NCI-H82 treated with DMSO at 0.1 percent for 48 hours (cell line): ENCODE data around the gene PODXL.
"Not testable (repeated sequence)": the region's sequence is repeated elsewhere in the genome, so short reads cannot be mapped to it uniquely, and the experiment has no call there.

Experiments used
- DNase-seq: peaks from one replicate; lab custom pipeline; 2025; ENCODE audit not compliant: unreplicated experiment; lab: John Stamatoyannopoulos, UW

PODXL gene

GRCh38 chr7:131511774-131512535, 44.5 kb downstream of the PODXL start:
- DNase-seq: no peak

DNA sequence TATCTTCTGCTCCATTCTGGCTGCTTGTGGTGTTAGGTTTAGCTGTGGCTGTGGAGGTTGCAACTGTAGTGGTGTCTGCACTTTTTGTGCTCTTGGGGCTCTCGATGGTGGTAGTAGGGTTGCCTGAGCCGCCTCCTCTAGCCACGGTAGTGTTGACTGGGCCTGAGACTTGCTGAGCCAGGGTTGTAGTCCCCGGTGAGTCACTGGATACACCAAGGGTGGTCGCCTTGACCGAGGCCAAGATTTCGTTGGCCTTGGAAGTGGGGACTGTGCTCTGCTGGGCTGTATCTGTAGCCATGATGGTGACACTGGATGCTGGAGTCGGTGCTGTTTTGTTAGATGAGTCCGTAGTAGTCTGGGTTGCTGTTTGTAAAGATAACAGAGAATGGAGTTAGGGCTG, 45.4 kb downstream of the PODXL start:
- no peak for DNase-seq

DNA sequence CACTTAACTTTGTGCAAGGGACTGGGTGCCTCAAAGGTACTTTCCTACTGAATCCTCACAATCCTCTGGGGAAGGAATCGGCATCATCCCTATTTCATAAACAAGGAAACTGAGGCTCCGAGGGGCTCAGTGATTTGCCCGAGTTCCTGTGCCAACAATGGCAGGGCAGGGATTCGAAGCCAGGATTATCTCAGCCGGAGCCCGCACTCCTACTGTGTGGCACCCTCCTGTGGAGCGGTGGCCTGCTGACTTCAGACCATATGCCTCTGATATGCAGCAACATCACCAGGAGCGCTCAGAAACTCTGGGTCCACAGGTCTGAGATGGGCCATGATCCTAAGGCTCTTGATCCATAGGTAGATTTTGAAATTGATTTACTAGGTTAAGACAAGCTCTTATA, 46.6 kb downstream of the PODXL start:
- DNase-seq: no peak

GRCh38 chr7:131508754-131509486, 47.5 kb downstream of the PODXL start:
- no peak for DNase-seq

DNA sequence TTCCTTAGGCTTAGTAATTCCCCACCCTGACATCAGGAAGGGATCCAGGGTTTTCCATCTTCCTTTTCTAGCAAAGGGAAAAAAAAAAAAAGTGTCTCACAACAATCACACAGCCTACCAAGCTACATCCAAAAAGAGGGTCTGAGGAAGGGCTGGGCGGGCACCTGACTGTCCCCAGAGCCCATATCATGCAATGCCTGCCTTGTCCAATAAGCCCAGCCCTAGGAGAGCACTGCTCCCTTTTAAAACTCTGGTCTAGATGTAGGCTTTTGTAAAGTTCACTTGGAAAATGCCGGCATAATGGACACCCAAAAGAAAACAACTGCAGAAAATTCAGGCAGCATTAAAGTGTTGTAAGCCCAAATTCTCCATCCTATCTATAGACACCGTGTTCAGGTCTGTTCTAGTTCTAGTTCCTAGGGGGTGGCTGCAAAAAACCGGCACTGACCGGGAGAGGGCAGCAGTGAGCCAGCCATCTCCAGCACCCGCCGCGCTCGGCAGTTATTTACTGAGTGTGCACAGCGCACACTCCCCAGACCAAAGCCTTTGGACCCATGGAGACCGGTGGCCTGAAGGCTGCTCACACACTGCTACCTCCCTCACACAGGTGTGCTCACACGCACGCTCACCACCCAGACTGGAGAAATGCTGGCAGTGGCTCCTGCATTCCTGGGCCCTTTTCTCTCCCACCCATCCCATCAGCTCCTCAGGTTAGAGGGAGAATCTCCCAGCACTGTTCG, 48.7 kb downstream of the PODXL start:
- DNase-seq: peak; percentile 54

- no peak for DNase-seq
Measured at GRCh38 chr7:131506597-131506996, 49.8 kb downstream of the PODXL start.

GRCh38 chr7:131505636-131506557, 50.5 kb downstream of the PODXL start:
- no peak for DNase-seq

DNA sequence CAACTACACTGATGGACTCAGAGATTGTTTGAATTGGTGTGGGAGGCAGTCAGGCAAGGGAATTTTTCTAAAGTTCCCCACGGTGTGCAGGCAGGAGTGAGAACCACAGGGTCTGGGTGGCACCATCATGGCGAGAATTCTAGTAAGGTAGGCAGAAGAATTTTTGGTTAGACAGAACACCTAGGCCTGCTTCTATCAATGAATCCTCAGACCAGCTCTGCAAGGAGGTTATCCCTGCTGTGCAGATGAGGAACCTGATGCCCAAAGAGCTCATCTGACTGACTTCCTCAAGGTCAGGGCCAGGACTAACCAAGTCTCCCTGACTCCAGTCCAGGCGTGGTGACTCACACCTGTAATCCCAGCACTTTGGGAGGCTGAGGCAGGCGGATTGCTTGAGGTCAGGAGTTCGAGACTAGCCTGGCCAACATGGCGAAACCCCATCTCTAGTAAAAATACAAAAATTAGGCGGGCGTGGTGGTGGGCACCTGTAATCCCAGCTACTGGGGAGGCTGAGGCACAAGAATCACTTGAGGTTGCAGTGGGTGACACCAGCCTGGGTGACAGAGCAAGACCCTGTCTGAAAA, 51.3 kb downstream of the PODXL start:
- not testable (repeated sequence) for DNase-seq

DNA sequence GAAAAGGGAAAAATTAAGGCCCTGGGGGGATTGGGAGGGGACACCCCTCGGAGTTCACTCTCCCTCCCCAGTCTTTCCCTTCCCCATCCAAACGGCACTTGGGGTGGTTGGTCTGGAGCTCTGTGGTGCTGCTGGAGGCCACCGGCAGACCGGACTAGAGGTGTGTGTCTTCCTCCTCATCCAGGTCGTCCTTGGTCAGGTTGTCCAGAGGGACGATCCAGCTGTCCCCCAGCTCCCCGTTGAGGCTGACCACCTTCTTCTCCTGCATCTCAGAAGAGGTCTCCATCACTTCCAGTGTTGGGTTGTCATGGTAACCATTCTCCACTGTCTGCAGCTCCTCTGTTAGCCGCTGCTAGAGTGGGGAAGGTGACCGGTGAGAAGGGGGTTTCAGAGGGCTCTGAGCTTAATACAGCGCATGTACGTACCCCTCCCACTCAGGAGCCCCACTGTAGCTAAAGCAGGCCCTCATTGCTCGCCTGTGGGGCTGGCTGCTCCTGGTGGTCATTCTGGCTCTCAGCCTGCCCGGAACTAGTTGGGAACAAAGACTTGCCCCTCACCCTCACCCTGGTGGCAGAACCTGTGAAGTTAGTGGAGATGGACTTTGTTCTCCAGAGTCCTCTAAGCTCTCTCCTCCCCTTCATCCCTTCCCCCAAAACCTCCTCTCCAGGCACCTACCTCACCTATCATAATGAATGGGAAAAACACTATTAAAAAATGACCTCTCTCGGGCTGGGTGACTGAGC, 52.1 kb downstream of the PODXL start:
- no peak for DNase-seq

DNA sequence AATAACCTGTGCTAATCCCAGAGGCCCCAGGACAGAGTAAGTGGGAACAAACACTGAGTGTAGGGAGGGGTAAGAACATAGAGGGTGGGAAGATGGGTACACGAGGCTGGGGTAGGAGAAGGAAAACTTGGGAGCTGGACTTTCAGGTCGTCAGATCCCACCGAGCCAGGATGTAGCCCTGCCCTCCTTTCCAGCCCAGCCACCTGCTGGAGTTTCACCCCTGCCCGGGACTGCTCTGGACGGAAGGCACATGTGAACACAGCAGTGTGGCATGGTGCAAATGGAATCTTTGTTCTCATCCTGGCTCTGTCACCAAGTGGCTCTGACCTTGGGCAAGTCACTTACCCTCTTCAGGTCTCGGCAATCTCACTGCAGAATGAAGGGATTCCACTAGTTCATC, 52.8 kb downstream of the PODXL start:
- no peak for DNase-seq

DNA sequence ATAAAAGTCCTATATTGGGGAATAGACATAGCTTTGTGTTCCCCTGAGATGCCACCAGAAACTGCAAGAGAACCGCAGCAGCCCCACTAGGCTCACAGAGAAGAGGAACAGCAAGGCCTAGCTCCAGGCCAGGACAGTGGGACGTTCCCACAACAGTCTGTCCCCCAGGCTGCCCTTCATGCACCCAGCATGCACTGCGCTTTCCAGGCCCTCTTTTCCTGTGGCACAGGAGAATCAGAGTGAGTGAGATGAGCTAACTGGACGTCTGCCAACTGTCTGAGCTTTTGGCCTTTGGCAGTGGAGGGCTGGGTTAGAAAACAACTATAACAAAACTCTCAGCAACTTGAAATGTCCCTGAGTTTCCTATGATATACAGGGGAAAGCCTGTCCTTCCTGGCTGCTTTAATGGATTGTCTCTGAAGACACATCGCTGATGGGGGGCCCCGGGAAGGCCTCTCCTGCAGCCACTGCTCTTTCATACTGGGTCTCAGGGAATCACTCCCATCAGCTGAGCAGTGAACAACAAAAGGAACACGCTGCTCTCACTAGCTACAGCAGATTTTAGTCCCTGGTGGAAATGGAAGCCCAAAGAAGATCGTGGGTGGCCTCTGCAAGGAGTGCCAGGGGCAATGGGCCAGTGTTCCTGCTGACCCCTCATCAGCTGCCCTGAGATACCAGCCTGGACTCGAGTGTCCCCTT, 53.5 kb downstream of the PODXL start:
- peak; percentile 28 for DNase-seq

DNA sequence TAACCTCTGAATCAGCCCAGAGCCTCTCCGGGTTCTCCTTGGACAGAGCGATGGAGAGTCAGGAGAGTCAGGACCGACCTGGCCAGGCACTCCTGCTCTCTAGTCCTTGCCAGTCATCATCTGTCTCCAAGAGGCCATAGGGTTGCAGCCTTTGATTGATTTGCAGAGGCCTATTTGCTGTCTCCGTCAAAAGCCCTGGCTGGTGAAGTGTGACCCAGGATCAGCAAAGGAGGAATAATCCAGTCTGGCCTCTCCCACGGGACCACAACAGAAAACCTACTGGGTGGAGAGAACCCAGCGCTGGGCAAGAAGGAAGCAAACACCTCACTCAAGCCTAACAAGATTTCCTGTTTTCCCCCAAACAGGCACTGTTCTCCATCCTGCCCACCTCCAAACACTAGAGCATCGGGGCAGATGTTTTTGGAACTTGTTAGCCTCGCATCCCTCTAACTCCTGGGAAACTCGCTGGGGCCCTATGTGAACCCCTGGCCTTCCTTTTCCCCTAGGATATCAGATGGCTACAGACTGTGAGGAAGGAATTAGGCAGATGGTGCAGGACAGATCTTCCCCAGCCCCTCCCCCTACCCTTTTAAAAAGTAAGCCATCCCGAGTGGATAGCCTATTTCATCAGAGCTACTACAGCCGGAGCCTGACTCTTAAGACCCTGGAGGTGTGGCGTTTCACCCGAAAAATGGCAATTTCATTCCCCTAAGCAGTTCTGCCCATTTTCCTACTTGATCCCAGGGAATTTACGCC, 54.3 kb downstream of the PODXL start:
- peak; percentile 94 for DNase-seq

- no peak for DNase-seq
Measured at GRCh38 chr7:131501422-131501821, 55.0 kb downstream of the PODXL start.

DNA sequence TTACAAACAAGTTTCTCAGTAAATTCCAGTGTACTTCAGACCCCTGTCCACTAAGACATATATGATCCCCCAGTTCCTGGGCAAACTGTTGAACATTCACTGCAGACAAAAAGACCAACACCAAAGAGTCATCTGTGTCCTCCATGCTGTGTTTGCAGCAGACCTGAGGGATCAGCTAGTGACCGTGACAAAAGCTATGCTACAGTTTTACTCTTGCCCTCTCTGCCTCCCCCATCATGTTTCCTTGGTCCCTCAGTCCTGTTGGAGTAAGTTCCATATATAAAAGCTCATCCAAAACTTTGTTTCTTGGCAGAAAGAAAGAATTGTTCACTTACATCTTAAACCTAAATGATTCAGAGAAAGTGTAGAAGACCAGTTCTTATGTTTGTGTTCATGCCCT, 56.1 kb downstream of the PODXL start:
- DNase-seq: no peak

DNA sequence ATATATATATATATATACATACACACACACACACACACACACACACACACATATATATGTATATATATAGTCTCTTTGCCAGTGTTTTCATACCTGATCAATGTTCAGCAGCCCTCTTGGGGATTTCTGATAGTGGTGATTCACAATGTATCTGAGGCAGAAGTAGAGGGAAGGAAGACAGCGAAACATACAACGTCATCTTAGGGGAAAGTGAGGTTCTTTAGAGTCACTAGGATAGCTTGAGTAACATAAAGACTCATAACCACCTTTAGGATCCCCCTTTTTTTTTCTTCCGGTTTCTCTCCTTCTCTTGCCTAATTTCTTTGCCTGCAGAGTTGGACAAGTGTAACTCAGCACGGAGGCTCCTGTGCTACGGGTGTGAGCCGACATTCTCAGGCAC, 56.6 kb downstream of the PODXL start:
- no peak for DNase-seq

GRCh38 chr7:131498237-131498885, 58.1 kb downstream of the PODXL start:
- no peak for DNase-seq

DNA sequence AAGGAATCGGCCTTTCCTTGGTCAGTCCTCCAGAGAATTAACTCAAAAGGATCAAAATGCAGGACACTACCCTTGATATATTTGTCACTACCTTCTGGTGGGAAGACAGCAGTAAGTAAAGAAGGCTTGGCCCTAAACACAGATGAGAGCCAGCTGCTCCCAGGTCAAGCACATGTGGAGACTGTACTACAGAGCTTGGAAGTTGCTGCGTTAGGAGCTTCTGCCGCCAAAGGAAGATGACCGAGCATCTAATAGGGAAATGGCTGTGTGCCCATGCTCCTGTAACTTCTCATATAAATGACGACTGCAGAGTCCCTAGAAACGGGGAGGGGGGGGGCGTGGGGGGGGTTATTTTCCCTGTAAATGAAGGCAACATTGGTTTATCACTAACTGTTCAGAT, 59.0 kb downstream of the PODXL start:
- DNase-seq: no peak
